AG04449 (cell line): ENCODE measurements around the gene ADGRA3.

Experiments used
- CTCF ChIA-PET: fragments of 350-600 bp; formaldehyde crosslinking; extraction: SDS; loops from one replicate; lab custom pipeline; 2021; ENCODE audit warnings: antibody characterized with exemption; lab: Yijun Ruan, JAX
- POLR2A ChIA-PET: fragments of 400-600, 350-600 bp; formaldehyde crosslinking; extraction: SDS; loops from one replicate; lab custom pipeline; 2020; ENCODE audit warnings: antibody characterized with exemption, inconsistent platforms; lab: Yijun Ruan, JAX
- DNase-seq: peaks from one replicate; pipeline ENCODE4 v3.0.0-alpha.2; 2010; ENCODE audit warnings: low read depth, low spot score
- H3K4me3 ChIP-seq: 2 replicates; pipeline ENCODE4 v1.5.1; 2011; ENCODE audit warnings: low read depth, mild to moderate bottlenecking, control low read depth, low read length
- CTCF ChIP-seq: IDR thresholded peaks from one replicate; pipeline ENCODE4 v1.5.1; 2011; ENCODE audit warnings: mild to moderate bottlenecking, moderate library complexity, low read length, control low read depth, inconsistent platforms; ENCODE audit not compliant: insufficient read depth; ENCODE audit errors: missing control alignments

ADGRA3 gene

GRCh38 chr4:22363036-22363435 is 152.8 kb downstream of the ADGRA3 start:
- CTCF ChIA-PET, result interaction anchor here (1.4 to 1.8 kb wide), 3 partner anchors 26 to 573 kb away, joined by 3 to 7 read pairs (median 4); no protein-coding TSS in a partner anchor
- no peak for DNase-seq
- no peak overlapping the region for H3K4me3 ChIP-seq
- POLR2A ChIA-PET, result interaction anchor here (0.9 kb wide), 1 partner anchor 13 kb away, joined by 3 read pairs; no protein-coding TSS in a partner anchor
- no peak for TF ChIP-seq CTCF

DNA sequence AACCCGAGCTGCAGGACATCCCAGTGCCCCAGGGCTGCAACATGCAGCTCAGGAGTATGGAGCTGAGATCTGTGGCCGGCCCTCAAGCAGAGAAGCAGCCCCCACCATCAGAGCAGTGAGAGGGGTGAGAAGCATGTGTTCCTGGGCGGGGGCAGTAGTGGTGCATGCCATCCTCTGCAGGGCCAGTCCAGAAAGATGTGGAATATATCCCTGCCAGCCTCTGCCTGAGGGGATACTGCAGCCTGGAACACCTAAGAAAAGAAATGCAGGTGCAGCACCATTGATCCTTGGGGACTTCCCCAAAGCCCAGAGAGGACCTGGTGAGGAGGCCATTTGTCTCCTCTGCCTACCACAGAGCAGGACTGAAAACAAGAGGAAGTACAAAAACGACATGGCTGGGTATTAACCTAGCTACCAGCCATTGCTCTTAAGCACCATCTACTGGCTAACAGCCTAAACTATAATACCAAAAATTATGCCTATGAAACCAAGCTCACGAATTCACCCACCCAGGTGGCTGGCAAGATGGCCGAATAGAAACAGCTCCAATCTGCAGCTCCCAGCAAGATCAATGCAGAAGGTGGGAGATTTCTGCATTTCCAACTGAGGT is 158.8 kb downstream of the ADGRA3 start:
- TF ChIP-seq CTCF, result peak; percentile 36
- H3K4me3 ChIP-seq, result no peak overlapping the region
- DNase-seq, result no peak
- ChIA-PET POLR2A (no interaction called here), CTCF (interaction anchor here (0.9 to 10.4 kb wide), 10 partner anchors 12 to 567 kb away, joined by 3 to 118 read pairs (median 8); no protein-coding TSS in a partner anchor)

GRCh38 chr4:22348410-22348809 is 167.5 kb downstream of the ADGRA3 start:
- POLR2A ChIA-PET, result no interaction called here

GRCh38 chr4:22345678-22346077 is 170.2 kb downstream of the ADGRA3 start:
- CTCF ChIA-PET, result no interaction called here
- no peak for TF ChIP-seq CTCF

More at GRCh38 chr4:22348410-22348809, 167.5 kb downstream of the ADGRA3 start:
- DNase-seq, result peak; percentile 36
- CTCF ChIA-PET, result interaction anchor here (1.6 kb wide), 2 partner anchors 40 to 558 kb away, joined by 4 to 5 read pairs; no protein-coding TSS in a partner anchor
- H3K4me3 ChIP-seq, result no peak overlapping the region
- TF ChIP-seq CTCF, result no peak

GRCh38 chr4:22345055-22345454 is 170.8 kb downstream of the ADGRA3 start:
- H3K4me3 ChIP-seq, result no peak overlapping the region
- CTCF ChIA-PET, result no interaction called here
- TF ChIP-seq CTCF, result no peak
- POLR2A ChIA-PET, result no interaction called here
- no peak for DNase-seq

More at GRCh38 chr4:22345678-22346077, 170.2 kb downstream of the ADGRA3 start:
- no peak overlapping the region for H3K4me3 ChIP-seq
- POLR2A ChIA-PET, result no interaction called here
- no peak for DNase-seq

DNA sequence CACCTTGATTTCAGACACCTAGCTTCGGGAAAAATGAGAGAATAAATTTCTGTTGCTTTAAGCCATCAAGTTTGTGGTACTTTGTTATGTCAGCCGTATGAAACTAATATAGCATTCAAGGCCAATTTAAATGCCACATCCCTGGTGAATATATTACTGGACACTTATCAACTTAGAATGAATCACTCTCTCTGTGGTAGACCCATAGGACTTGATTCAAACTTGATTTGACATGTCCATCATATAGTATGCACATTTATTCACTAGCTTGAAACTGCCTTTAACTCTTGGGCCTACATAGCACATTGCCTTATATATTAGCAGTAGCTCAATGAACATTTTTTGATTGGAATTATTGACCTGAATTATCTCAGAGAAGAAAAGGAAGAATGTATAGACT is 172.3 kb downstream of the ADGRA3 start:
- CTCF ChIA-PET, result interaction anchor here (1.1 to 1.6 kb wide), 3 partner anchors 13 to 45 kb away, joined by 3 to 6 read pairs (median 5); no protein-coding TSS in a partner anchor
- H3K4me3 ChIP-seq, result no peak overlapping the region
- DNase-seq, result no peak
- POLR2A ChIA-PET, result no interaction called here
- no peak for TF ChIP-seq CTCF
